ENCODE results near the gene CALCR.

Gene CALCR

GRCh38 chr7:93471456-93471855 is 103.1 kb downstream of the CALCR start:
- TF ChIP-seq POLR2AphosphoS5 (IDR thresholded peaks at IDR 0.05; ENCODE audit: low read depth, low read length) (no peak), TAF1 (IDR thresholded peaks at IDR 0.05; ENCODE audit: borderline replicate concordance, insufficient read depth, low read length) (no peak), SIN3A (IDR thresholded peaks at IDR 0.05; ENCODE audit: borderline replicate concordance, insufficient read depth, low read length) (no peak), FOXP2 (optimal IDR thresholded peaks at IDR 0.05; ENCODE audit: borderline replicate concordance, extremely low read depth, extremely low read length, insufficient read depth) (no peak), REST (IDR thresholded peaks at IDR 0.05; ENCODE audit: insufficient read depth in 1 of 2, low read depth in 2 of 2, low read length in 2 of 2) (no peak)

GRCh38 chr7:93463764-93464163 is 110.8 kb downstream of the CALCR start:
- TF ChIP-seq POLR2AphosphoS5 (IDR thresholded peaks at IDR 0.05; ENCODE audit: low read depth, low read length) (no peak), SIN3A (IDR thresholded peaks at IDR 0.05; ENCODE audit: borderline replicate concordance, insufficient read depth, low read length) (no peak), FOXP2 (optimal IDR thresholded peaks at IDR 0.05; ENCODE audit: borderline replicate concordance, extremely low read depth, extremely low read length, insufficient read depth) (no peak), TAF1 (IDR thresholded peaks at IDR 0.05; ENCODE audit: borderline replicate concordance, insufficient read depth, low read length) (no peak), REST (IDR thresholded peaks at IDR 0.05; ENCODE audit: insufficient read depth in 1 of 2, low read depth in 2 of 2, low read length in 2 of 2) (no peak)

- TF ChIP-seq REST (IDR thresholded peaks at IDR 0.05; ENCODE audit: insufficient read depth in 1 of 2, low read depth in 2 of 2, low read length in 2 of 2) (no peak), SIN3A (IDR thresholded peaks at IDR 0.05; ENCODE audit: borderline replicate concordance, insufficient read depth, low read length) (no peak), POLR2AphosphoS5 (IDR thresholded peaks at IDR 0.05; ENCODE audit: low read depth, low read length) (no peak), FOXP2 (optimal IDR thresholded peaks at IDR 0.05; ENCODE audit: borderline replicate concordance, extremely low read depth, extremely low read length, insufficient read depth) (no peak), TAF1 (IDR thresholded peaks at IDR 0.05; ENCODE audit: borderline replicate concordance, insufficient read depth, low read length) (no peak)
Observed at GRCh38 chr7:93461350-93461749, 113.2 kb downstream of the CALCR start.

GRCh38 chr7:93453262-93453661 is 121.3 kb downstream of the CALCR start:
- TF ChIP-seq FOXP2 (optimal IDR thresholded peaks at IDR 0.05; ENCODE audit: borderline replicate concordance, extremely low read depth, extremely low read length, insufficient read depth) (no peak), POLR2AphosphoS5 (IDR thresholded peaks at IDR 0.05; ENCODE audit: low read depth, low read length) (no peak), TAF1 (IDR thresholded peaks at IDR 0.05; ENCODE audit: borderline replicate concordance, insufficient read depth, low read length) (no peak), SIN3A (IDR thresholded peaks at IDR 0.05; ENCODE audit: borderline replicate concordance, insufficient read depth, low read length) (no peak), REST (IDR thresholded peaks at IDR 0.05; ENCODE audit: insufficient read depth in 1 of 2, low read depth in 2 of 2, low read length in 2 of 2) (no peak)

GRCh38 chr7:93448176-93448575 is 126.3 kb downstream of the CALCR start:
- TF ChIP-seq FOXP2 (optimal IDR thresholded peaks at IDR 0.05; ENCODE audit: borderline replicate concordance, extremely low read depth, extremely low read length, insufficient read depth) (no peak), SIN3A (IDR thresholded peaks at IDR 0.05; ENCODE audit: borderline replicate concordance, insufficient read depth, low read length) (no peak), POLR2AphosphoS5 (IDR thresholded peaks at IDR 0.05; ENCODE audit: low read depth, low read length) (no peak), REST (IDR thresholded peaks at IDR 0.05; ENCODE audit: insufficient read depth in 1 of 2, low read depth in 2 of 2, low read length in 2 of 2) (no peak), TAF1 (IDR thresholded peaks at IDR 0.05; ENCODE audit: borderline replicate concordance, insufficient read depth, low read length) (no peak)
